G401 (cell line): ENCODE data around the gene SLC12A8. TPM values are rescaled to one million over a fixed set of nuclear protein-coding genes. Genes with fewer than 3 reads are reported as not detected.

Experiments
- DNase-seq: peaks from one replicate; pipeline ENCODE4 v3.0.0-alpha.2; 2015; ENCODE audit warnings: low spot score
- in situ Hi-C: cut with HindIII; loops from 2 replicates; pipeline ENCODE4 v1.10.0; 2016; ENCODE audit warnings: low sequenced_read_pairs, mixed read lengths
- total RNA-seq: library from RNA; depleted of rRNA; stranded (reverse); fragments of >200 nt; shearing (Covaris generic); gene quantifications from 2 replicates; pipeline ENCODE4 v1.2.3, GENCODE V29; 2014

SLC12A8 gene
- total RNA-seq, 1 experiment from 2014 or later: not detected

- DNase-seq: no peak
- in situ Hi-C loops: no loop called here
Measured at GRCh38 chr3:125123451-125124305, 88.9 kb downstream of the SLC12A8 start.

GRCh38 chr3:125121246-125122010 is 91.1 kb downstream of the SLC12A8 start:
- DNase-seq: no peak
- in situ Hi-C loops: no loop called here

- peak; percentile 23 for DNase-seq
- in situ Hi-C loops: no loop called here
Measured at GRCh38 chr3:125120379-125121122, 92.0 kb downstream of the SLC12A8 start.

DNA sequence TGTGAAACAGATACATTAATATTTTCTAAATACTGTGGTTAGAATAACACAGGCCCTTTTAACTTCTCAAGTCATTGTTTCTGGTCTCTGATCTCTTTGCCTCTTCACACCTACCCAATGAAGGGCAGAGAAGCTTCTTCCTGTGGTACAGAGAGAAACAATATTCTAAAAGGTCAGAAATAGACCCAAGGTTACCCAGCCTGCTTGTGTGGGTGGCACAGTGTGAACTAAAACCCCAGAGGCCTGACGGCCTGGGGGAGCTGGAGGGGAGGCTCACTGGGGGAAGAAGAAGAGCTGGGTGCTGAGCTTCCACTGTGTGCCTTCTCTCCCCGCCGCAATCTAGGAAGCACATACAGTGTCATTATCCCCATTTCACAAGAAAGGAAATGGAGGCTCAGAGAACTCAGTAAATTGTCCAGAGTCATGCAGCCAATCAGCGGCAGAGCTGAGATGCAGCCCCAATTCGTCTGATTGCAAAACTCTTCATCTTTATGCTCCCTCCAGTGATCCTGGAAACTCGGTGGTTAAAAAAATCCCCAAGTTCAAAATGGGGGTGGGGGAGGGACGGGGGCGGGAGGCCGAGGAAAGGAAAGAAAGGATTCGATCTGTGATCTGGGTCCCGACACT is 92.7 kb downstream of the SLC12A8 start:
- no peak for DNase-seq

DNA sequence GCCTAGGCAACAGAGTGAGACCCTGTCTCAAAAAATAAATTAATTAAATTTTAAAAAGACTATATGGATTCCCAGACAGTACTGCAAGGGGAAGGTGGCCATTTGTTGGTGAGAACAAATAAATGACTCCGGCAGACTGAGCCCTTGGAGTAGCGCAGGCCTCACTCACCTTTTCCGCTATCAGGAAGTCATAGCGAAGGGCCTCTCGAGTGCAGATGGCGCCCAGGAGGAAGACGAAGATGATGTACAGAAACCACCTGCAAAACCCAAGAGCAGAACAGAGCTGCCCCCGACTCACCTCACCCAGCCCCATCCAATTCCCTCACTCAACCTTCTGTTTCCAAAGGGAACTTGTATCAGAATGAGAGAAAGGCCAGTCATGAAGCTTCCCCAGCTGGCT is 93.9 kb downstream of the SLC12A8 start:
- no peak for DNase-seq
- in situ Hi-C loops: no loop called here

More for the DNA sequence above, 92.7 kb downstream of the SLC12A8 start:
- in situ Hi-C loops: no loop called here

DNA sequence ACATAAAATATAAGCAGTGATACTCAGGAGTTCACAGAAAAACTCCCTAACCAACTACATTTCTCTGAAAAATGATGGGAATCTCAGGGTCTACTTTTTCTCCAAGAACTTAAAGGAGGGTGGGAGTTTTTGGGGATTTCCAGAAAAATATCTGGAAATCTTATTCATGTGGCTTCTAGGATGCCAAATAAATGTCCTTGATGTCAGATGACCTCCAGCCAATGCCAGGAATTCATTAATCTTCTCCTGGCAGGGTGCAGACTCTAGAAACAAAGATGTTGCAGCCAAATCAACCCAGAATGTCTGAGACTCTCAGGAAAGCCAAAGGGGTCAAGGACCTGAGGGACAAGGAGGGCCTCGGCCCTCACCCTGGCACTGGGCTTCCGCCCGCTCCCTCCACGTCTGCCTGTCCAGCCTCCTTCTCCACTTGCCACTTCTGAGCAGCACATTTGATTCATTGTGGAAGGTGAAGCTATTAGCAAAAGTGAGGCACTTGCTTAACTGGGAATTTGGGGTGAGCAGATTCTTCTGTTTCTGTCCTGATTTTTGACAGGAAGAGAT is 94.8 kb downstream of the SLC12A8 start:
- in situ Hi-C loops: no loop called here
- DNase-seq: no peak

DNA sequence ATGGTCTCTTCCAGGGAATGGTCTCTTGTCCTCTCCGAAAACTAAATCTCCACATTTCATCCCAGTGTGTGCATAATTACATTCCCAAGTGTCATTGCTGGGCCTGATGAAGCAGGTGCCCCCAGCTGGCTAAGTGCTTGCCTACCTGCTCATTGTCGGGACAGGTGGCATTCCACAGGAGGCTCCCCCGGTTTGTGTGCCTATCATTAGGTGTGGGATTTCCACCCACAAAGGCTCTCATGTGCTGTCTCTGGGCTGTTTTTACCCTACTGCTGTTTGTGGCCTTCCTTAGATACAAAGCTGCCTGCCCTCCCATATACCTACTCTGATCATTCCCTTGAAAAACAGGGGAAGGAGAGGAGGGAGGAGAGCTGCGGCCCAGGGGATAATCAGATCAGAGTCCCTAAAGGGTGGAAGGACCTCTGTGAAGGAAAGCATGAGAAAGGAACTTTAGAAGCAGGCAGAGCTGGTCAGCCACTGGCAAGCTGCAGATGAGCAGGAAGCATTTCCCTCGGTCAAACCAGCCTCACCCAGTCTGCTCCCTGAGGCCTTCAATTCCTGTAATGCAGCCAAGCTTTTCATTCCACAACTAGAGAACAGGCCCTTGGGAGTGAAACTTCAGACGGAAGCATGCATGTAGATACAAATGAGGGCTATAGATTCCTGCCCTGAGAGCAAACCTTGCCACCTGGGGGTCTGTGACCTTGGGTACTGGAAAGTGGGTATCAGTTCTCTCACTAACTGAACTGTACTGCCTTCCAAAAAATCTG is 96.1 kb downstream of the SLC12A8 start:
- in situ Hi-C loops: no loop called here
- no peak for DNase-seq

DNA sequence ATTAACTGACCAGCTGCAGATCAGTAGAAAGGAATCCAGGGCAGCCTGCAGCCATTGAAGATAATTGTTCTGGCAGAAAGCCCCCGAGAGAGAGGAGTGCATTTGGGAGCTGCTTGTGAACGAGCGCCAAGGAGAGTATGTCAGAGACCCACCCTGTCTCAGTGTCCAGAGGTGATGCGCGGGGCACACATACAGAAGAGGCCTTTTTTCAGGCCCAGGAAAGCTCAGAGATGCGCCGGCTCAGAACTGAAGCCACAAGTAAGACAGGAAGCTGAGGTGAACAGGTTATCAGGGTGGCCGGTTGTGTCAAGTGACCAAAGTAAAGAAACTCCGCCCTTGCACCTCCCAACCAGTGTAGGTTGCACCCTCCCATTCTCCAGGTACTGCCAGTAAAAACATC is 96.9 kb downstream of the SLC12A8 start:
- in situ Hi-C loops: no loop called here
- DNase-seq: no peak

DNA sequence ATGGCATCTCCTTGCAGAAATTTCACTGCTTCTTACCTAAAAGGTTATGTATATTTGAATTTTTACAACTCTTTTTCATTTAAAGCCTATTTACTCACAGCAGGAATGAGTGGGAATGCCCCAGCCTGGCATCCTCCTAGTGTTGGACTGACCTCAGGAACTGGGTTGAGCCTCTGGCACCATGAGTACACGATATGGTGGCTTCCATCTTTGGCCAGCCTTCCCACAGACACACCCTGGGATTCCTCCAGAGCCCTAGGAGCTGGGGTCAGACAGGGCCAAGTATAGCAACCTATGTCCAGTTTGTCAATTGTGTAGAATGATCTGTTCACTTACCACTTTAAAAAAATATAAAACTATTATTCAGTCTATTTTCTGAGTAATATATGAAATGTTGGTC is 99.6 kb downstream of the SLC12A8 start:
- in situ Hi-C loops: no loop called here

DNA sequence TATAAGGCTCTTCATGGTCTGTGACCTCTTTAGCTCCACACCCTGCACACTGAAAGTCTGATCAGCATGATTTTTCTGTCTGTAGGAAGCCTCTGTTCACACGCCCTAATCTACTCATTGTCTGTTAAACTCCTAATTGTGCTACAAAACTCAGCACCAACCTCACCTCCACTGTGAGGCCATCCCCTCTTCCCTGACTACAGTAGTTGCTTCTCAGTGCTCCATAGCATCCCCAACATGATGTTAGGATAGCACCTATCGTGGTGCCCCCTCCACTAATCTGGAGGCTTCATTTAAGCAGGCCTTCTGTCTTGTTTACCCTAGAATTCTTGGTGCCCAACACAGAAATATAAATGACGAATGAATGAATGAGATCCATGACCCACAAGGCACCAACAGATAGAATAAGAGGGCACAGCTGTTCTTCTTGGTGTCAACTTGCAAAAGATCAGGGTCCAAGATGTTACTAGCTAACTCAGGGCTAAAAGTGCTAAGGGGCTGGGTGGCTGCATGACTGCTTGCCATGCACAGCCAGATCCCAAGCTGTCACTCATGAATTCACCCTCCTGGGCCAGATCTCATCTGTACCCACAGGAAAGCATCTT is 101.6 kb downstream of the SLC12A8 start:
- in situ Hi-C loops: no loop called here
- no peak for DNase-seq

More for the DNA sequence above, 99.6 kb downstream of the SLC12A8 start:
- DNase-seq: no peak

DNA sequence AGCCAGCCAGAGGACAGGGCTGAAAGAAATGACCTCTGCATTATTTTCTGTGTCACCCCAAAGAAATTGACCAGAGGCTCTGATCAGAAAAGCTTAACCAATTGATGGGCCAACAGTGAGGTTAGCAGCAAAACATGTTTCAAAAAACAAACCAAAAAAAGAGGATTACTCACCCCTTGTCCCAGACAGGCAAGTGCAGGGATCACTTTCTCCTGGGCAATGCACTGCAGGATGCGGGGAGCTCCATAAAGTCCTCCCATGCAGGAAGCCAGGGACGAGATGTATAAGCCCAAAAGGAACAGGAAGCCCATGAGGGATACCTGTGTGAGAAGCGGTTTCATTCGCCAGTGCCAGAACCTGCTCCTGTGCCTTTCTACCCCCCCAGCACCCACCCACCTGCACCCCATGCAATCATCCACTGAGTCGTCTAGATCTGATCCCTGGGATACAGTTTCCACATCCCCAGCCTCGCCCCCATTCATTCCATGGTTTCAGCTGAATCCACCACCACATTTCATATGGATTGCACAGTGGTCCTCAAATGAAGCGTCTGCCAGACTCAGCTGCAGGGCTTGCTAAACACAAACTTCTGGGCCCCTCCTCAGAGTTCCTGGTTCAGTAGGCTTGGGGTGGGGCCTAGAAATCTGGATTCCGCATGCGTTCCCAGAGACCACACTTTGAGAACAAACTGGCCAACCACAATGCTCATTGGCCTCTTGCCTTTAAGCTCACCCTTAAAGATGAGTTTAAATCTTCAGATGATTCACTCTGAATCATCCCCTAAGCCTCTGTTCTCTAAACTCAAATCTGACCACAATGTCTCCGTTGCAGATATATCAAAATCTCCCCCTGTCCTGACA is 102.3 kb downstream of the SLC12A8 start:
- DNase-seq: no peak
- in situ Hi-C loops: no loop called here

DNA sequence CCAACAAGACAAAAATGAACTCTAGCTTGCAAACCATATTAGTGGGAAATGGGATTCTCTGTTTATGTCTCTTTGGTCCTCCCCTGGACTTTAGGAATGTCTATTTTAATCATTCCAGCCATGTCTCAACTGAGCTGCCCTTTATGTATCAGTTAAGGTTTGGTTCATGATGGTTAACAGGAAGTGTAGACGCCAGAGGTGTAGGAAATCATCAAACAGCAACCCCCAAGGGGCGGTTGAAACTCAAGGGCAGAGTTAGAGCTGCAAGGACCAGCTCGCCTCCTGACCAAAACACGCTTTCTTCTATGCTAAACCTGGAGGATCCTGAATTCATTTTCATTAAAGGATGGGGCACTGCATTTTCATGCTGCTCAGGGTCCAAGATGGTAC is 103.0 kb downstream of the SLC12A8 start:
- in situ Hi-C loops: no loop called here
- no peak for DNase-seq

- in situ Hi-C loops: no loop called here
- no peak for DNase-seq
Measured at GRCh38 chr3:125108833-125109535, 103.6 kb downstream of the SLC12A8 start.

DNA sequence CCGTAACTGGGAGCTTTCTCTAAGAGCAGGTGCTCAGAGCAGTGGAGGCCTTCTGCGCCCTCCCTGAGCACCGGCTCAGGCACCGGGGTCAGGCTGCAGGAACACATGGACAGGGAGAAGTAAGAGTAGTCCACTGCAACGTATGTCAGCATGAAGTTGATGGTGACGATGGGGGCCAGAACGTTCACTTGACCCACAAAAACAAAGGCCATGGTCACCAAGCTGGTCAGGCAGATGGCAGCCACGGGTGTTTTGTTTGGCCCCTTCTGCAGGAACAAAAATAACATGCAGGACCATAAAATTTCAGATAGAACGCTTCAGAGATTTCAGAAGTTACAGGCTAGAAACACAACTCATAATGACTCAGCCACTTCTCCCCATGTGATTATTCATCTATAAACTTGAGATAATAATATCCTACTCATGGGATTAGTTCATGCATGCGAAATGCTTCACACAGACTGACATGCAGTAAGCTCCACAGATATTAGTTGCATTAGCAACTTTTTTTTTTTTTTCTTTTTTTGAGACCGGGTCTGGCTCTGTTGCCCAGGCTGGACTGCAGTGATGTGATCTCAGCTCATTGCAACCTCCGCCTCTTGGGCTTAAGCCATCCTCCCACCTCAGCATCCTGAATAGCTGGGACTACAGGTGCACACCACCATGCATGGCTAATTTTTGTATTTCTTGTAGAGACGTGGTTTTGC is 104.5 kb downstream of the SLC12A8 start:
- DNase-seq: no peak
- in situ Hi-C loops: no loop called here

GRCh38 chr3:125107363-125107762 is 105.2 kb downstream of the SLC12A8 start:
- no peak for DNase-seq
- in situ Hi-C loops: no loop called here

- no peak for DNase-seq
- in situ Hi-C loops: no loop called here
Measured at GRCh38 chr3:125105116-125105515, 107.4 kb downstream of the SLC12A8 start.
